CD4-positive, alpha-beta T cell treated with Interleukin-17A for 1 hour (primary cell): ENCODE measurements around the gene VAV2.
A peak's percentile ranks its signal among the peaks of the same experiment; 100 is the strongest.
"Not testable (repeated sequence)": the region's sequence is repeated elsewhere in the genome, so short reads cannot be mapped to it uniquely, and the experiment has no call there.

ENCODE experiments used
- DNase-seq: peaks from one replicate; pipeline ENCODE4 v3.0.0-alpha.2; 2020

Gene VAV2

DNA sequence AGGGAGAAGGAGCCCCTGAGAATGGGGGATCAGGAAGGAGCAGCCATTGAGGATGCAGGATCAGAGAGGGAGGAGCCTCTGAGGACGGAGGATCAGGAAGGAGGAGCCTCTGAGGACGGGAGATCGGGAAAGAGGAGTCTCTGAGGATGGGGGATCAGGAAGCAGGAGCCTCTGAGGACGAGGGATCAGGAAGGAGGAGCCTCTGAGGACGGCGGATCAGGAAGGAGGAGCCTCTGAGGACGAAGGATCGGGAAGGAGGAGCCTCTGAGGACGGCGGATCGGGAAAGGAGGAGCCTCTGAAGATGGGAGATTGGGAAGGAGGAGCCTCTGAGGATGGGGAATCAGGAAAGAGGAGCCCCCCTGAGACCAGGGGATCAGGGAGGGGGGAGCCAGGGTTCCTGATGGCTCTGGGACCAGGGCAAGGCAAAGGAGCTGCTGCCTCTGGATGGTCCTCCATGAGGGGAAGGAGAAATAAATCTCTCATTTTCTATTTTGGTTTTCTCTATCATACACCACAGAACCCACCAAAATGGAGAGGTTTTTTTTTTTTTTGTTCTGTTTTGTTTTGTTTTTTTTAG, 231.3 kb downstream of the VAV2 start:
- no peak for DNase-seq

DNA sequence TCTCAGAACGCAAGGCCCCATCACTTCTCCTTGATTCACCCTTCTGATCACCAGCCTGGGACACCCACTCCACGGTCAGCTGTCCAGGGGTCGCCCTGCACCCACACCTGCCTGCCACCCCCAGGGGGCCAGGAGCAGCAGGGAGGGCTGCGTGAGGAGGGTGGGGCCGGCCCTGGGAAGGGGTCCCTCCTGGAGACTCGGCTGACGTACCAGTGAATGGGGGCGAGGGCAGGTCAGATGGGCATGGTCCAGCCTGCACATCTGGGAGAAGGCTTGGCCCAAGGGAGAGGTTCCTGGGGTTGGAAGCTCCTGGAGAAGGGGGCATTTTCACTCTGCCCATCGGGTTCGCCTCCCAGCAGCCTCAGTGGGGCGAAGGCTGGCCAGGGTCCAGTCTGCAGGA, 232.2 kb downstream of the VAV2 start:
- DNase-seq = no peak

DNA sequence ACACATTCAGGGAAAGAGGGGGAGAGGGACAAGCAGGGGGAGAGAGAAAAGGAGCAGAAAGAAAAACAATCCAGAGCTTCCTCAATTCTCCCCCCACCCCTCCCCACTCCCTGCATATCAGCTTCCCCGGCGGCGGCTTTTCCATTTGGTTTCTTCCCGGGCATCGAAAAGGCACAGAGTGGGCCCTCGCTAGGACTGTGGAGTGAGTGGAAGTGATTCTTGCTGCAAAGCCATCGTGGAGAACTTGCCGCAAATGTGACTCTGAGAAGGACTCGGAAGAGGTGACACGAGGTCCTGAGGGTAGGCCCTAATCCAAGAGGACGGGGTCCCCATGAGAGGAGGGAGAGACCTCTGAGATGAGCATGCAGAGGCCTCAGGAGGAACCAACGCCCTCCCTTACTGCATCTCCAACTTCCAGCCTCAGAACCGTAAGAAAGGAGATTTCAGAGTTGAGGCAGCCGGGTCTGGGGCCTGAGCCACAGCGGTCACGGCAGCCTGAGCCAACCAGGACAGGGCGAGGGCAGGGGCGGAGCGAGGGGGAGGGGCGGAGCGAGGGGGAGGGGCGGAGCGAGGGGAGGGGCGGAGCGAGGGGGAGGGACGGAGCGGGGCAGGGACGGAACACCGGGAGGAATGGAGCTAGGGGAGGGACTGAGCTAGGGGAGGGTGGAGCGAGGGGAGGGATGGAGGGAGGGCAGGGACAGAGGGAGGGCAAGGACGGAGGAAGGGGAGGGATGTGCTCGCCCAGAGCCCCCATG, 232.8 kb downstream of the VAV2 start:
- DNase-seq = no peak

DNA sequence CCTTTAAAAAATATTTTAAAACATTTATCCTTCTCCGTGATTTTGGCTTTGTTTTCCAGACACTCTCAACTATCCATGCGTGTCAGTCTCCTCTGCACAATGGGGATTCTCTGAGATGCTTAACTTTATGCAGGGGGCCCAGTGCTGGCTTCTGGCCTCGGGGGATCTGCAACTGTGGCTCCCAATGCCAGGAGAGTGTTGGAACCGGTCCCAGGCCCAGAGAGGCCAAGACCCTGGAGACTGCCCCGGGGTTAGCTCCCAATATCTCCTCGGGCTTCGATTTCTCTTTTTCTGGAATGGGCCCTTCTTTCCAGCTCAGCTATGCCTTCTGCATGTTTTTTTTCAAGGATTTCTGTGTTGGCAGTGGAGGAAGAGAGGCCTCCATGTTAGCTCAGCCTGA, 233.9 kb downstream of the VAV2 start:
- no peak for DNase-seq

DNA sequence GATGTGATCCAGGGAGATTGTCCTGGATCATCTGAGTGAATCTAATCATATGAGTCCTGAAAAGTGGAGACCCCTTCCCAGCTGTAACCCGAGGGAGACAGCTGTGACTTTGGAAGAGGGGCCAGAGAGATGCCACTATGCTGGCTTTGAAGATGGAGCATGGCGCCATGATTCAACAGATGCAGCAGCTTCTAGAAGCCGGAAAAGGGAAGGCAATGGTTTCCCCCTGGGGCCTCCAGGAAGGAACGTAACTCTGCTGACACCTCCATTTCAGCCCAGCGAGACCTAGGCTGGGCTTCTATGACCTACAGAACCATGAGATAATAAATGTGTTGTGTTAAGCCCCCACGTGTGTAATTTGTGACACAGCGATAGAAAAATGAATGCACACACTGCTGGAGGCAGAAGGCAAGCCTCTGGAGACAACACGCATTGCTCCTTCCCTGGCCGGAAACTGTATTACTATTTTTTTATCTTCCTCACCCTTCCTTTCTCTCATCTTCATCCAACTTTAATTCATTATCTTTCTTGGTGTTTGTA, 237.4 kb downstream of the VAV2 start:
- no peak for DNase-seq

DNA sequence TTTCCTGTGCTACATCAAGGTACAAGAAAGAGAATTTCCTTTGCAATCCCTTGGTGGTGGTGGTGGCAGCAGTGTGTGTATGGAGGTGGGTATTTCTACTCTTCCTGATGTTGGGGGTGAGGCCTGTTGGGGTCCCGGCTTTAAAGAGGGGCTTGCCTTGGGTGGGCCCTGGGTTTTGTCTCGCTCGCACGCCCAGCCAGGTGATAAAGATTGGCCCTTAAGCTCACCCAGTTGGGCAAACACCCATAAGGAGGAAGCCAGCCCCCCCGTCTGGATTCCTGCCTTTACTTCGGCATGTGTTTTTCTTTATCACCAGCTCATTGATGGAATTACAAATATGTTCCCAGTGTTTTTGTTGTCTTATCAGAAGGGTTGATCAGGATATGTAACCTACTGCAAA, 237.9 kb downstream of the VAV2 start:
- DNase-seq = no peak

DNA sequence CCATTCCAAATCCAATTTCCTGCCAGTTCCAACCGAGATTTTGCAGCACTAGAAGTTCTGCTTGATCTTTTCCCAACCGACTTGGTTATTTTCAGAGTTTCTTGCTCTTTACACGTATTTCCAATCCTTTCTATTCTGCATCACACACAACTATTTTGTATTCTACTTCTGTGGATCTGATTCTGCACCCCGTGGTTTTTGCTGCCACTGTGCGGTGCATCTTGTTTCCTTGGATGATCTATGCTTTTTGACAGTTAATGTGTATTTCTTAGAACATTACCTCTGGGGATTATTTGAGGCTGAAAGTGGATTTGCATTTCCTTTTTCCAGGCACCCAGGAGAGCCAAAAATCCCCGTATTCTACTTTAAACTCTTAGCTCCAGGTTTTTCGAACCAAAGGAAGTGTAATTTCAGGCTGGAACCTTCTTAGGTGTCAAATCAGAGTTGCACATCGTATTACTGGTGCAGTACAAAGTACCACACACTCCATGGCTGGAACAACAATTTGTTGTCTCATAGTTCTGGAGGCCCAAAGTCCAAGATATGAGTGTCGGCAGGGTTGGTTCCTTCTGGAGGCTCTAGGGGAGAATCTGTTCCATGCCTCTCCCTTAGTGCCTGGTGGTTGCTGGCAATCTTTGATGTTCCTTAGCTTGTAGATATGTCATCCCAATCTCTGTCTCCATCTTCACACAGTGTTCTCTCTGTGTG, 239.2 kb downstream of the VAV2 start:
- no peak for DNase-seq

DNA sequence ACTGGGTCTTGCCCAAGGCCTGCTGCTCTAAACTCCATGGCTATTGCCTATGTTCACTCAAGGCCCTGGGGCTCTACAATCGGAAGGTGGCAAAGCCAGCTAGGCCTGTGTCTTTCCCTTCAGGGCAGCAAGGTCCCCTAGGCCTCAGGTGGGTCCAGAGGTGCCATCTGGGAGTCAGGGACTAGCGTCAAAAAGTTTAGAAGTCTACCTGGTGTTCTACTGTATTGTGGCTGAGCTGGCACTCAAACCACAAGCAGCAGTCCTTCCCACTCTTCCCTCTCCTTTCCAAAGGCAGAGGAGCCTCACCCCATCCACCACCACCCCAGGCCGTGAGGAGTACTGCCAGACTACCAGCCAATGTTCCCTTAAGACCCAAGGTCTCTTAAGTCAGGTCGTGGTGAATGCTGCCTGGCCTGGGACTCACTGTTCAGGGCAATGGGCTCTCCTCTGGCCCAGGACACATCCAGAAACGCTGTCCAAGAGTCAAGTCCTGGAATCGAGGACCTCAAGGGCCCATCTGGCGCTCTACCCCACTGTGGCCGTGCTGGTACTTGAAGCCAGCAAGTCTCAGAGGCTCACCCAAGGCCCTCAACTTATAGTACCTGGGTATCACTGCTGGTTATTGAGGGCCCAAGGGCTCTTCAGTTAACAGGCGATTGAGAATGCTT, 241.0 kb downstream of the VAV2 start:
- no peak for DNase-seq

DNA sequence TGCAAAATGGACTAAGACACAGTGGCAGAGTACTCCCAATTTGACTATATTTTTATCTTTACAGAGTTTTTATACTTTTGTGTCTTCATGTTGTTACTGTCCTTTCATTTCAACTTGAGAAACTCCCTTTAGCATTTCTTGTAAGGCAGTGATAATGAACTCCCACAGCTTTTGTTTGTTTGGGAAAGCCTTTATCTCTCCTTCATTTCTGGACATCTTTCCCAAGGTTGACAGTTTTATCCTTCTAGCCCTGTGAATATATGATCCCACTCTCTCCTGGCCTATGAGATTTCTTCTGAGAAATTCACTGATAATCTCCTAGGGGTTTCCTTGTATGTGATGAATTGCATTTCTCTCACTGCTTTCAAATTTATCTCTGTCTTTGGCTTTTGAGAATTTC, 244.8 kb downstream of the VAV2 start:
- DNase-seq = no peak

DNA sequence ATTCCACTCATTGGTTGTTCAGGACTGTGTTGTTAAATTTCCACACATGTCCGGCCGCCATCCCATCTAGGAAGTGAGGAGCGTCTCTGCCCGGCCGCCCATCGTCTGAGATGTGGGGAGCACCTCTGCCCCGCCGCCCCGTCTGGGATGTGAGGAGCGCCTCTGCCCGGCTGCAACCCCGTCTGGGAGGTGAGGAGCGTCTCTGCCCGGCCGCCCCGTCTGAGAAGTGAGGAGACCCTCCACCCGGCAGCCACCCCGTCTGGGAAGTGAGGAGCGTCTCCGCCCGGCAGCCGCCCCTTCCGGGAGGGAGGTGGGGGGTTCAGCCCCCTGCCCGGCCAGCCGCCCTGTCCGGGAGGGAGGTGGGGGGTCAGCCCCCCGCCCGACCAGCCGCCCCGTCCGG, 247.6 kb downstream of the VAV2 start:
- not testable (repeated sequence) for DNase-seq

DNA sequence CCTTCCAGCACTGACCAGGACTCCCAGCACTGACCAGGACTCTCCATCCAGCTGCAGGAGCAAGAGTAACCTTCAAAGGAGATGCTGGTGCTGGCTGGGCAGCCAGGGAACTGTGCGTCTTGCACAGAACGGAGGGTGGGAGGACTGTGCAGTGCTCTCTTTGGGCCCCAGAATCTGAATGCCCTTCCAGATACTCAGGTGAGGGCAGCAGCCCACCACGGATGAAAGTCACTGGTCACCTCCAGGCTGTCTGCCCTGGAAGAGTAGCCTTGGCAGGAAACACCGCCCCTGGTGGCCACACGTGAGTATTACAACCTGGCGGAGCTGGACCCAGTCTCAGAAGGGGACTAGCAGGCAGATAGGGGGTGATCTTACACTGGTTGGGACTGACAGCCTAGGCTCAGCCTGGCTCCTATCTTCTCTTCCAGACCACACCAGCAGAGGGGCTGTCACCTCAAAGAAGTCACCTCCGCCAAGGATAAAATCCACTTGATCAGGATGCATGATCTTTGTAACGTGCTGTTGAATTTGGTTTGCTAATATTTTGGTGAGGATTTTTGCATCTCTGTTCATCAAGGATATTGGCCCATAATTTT, 249.2 kb downstream of the VAV2 start:
- DNase-seq = peak; percentile 71

DNA sequence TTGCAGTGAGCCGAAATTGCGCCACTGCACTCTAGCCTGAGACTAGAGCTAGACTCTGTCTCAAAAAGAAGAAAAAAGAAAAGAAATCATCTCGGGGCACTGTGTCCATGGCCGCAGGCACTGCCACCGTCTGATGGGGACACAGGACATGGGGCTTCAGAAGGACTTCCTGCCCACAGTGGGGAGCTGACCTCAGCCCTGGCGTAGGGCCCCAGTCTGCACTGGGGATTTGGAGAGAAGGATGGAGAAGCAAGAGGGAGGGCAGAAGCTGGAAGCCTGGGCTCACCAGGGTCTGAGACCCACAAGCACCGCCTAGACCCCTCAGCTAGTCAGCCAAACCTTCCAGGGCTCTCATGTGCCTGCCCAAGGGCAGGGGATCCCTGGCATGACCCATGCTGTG, 249.9 kb downstream of the VAV2 start:
- DNase-seq = no peak

DNA sequence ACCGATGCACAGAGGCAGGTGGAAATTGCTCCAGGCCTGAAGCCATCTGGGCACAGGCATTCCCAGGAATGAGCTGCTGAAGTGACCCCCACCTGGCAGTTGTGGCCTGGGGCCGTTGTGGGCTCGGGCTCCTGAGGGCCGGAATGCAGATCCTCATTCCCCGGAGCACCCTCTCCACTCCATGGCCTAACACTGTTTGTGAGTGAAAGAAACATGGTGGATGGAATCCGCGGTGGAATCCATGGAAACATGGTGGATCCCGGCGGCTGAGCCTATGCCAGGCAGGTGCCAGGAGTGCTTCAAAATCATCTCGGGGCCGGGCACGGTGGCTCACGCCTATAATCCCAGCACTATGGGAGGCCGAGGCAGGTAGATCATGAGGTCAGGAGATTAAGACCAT, 250.4 kb downstream of the VAV2 start:
- no peak for DNase-seq

DNA sequence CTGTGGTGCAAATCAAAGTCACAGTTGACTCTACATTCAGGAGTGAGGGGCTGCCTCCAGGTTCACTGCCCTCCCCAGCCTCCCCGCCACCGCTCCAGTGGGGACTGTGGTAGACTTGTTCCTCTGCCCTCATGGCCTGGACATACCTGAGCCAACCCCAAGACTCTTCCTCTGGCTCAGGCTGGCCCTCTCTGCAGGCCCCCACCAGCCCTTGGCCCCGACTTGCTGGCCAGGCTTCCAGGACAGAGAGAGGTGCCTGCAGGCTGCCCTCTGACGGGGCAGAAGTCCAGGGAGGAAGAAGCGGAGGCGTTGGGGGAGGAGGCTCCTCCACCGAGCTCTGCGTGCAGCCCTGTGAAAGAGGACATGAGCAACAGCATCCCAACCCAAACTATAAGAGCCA, 251.2 kb downstream of the VAV2 start:
- no peak for DNase-seq

DNA sequence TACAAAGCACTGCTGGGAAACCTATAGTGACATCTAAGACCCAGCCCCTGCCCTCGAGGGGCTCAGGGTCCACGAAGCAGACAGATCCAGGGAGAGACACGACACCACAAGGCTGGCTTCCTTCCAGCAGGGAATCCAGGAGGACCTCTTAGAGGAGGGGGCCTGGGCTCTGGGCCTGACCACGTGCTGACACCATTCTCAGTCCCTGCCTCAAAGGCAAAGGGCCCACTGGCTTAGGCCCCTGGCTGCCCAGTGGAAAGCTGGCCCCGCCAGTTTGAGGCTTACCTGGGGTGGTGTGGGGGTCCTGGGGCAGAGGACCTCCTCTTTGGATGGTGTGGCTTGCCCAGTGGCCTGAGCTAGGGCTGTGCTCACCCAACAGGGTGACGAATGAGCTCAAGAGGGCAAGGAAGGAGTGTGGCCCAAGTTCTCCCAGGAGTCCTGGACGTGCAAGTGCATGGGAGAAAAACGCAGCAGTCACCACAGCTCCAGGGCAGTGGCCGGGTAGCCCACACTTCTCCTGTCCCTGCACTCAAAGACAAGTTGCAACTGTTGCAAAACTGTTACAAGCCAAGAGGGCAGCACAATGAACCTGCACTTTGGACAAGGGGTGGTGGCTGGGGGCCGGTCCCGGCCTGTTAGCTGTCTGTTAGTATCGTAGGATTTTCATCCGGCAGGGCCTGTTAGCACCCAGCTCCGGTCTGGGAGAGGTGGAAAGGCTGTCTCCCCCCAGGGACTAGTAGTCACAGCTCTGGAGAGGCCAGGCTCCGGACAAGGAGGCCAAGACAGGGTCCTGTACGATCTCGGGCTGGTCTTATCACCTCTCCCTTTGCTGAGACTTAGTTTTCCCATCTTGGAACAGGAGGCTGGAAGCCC, 252.5 kb downstream of the VAV2 start:
- DNase-seq = no peak

DNA sequence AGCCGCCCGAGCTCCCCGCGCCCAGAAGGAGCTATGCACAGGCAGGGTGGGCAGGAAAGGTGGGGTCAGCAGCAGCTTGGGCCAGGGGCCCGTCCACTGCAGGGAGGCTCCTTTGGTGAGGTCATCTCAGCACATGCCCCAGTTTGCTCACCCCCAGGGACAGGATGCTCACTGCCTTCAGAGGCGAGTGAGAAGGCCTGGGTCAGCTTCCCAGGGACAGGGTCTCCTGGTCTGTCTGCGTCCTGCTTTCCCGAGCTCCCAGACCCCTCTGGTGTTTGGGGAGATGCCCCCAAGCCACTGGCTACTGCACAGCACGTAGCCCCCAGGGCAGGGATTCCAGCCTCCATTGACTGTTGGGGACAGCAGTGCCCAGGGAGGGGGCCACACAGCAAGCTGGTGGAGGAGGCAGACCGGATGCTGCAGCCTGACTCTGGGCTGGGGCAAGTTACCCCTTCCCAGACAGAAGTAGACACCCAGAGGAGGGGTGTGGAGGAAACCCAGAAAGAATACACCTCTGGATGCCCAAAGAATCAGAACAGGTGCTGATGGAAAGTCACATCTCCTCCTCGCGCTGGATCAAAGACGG, 253.4 kb downstream of the VAV2 start:
- no peak for DNase-seq

DNA sequence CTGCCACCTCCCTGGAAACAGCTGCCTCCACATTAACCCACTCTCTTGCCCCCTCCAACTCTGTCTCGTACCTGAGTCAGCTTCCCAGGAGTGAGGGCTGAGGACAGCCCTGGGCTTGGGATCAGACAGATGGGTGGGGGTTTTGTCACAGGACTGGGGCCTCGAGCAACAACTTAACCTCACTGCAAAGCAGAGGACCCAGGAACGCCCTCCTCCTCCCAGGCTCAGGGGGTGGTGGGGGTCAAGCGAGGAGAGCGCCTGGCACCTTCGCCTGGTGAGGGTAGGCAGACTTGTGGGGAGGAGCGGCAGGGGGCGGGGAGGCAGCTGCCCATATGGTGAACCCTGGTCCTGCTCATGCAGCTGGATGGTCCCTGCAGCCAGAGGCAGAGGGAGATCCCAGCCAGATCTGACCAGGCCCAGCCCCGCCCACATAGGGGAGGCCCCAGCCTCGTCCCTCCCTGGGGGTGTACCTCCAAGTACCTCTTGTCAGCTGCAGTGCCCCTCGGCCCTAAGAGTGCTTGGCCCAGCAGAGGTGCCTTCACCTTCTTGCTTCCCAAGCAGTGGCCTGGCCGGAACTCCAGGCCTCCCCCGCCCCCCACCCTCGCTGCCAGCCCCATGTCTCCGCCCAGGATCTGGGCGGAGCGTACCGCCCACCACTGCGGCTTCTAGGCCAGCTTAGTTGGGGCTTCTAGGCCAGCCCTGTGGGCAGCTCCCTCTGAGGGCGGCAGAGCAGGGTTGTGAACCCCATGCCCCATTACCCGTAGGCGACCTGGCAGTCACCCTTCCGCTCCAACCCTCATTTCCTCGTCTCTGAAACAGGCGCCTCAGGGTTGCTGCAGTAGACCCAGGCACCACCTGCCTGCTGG, 254.1 kb downstream of the VAV2 start, which contains the start of gene SARDH:
Gene SARDH, minus strand, starts transcription at position 579 of the 866 bp plus-strand sequence. CDS start 4,179 bp downstream, outside the sequence.
- peak; percentile 35 for DNase-seq

DNA sequence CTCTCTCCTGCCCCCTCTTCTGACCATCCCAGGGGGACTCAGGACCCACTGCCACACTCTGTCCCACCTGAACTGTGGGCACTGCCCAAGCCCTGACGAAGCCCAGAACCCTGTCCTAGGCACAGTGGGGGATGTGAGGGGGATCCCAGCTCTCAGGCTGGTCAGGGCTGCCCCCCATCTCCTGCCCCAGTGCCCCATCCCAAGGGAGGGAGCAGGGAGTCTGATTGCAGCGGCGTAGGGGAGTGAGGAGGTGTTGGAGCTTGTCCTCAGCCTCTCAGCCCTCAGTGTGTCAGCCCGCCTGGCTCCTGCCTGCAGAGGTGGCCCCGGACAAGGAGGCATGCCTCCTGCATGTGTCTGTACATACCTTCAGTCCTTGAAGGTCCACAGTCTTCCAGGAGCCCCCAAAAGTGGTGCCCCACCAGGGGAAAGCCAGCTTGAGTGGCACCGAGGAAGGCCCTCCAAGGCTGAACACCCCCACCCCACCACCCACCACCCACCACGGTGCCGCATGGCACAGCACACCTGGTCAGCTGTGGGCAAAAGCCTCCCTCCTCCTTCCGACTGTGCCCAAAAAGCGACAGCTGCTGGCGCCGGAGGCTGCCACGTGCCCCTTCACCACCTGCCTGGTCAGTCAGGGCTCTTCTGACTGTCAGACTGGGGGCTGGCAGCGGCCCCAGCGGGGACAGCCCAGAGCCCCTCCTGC, 254.9 kb downstream of the VAV2 start:
- no peak for DNase-seq

DNA sequence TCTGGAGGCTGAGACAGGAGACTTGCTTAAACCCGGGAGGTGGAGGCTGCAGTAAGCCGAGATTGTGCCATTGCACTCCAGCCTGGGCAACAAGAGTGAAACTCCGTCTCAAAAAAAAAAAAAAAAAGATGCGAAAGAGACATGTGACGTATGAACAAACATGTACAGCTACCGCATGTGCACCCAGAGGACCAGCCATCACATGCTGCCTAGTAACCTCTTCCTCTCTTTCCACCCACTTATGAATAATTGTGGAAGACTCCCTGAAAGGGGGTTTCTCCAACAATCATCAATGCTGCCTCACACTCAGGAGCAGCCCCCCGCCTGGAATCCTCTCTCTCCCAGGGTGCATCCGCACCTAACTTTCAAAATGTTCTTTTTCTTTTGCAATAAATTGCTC, 256.2 kb downstream of the VAV2 start:
- DNase-seq = no peak

DNA sequence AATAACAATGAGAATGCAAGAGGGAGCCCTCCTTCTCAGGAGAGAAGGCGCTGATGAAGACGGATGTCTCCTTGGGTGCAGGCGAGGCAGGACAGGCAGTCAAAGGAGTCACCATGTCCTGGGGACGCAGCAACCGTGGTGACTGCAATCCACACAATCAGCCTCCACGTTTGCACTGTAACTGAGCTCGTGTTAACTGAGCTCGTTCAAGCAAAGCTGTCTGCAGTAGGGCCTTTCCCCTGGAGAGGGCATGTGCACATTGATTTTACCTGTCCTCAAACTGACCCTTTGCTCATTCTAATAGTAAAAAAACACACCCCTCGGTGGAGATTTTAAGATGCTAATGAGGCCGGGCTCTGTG, 256.7 kb downstream of the VAV2 start:
- DNase-seq = no peak
